GM12891 (cell line): ENCODE data around the gene EPG5.
A peak's percentile ranks its signal among the peaks of the same experiment; 100 is the strongest.

Experiments used
- POLR2A ChIP-seq: IDR thresholded peaks from 2 replicates; pipeline ENCODE4 v1.6.1; 2011; ENCODE audit warnings: low read depth, low read length, control low read depth
- POLR2AphosphoS5 ChIP-seq: IDR thresholded peaks from 2 replicates; pipeline ENCODE4 v1.6.1; 2011; ENCODE audit warnings: low read depth, low read length, control low read depth
- SPI1 ChIP-seq: IDR thresholded peaks from 2 replicates; pipeline ENCODE4 v1.6.1; 2011; ENCODE audit warnings: low read depth, low read length, control low read depth
- TAF1 ChIP-seq: IDR thresholded peaks from 2 replicates; pipeline ENCODE4 v1.6.1; 2011; ENCODE audit warnings: low read depth, low read length, control low read depth

GRCh38 chr18:45962461-45962860 is 4.7 kb downstream of the EPG5 start:
- TF ChIP-seq POLR2A (no peak), SPI1 (0 out of 2 replicates have a peak, but pooled peaks have one; percentile 13), POLR2AphosphoS5 (no peak), TAF1 (no peak)
